Activated CD4-positive, alpha-beta T cell treated with anti-CD3 and anti-CD28 coated beads, Interleukin-2, amount 50 U/mL, for 24 hours (primary cell): ENCODE measurements around the gene FMO3.

Experiments used
- DNase-seq, 2 donors: peaks; one replicate each; pipeline ENCODE4 v3.0.0-alpha.2; 2020; ENCODE audit warnings: low read depth in 1 of 2, low spot score in 1 of 2

FMO3 gene

GRCh38 chr1:171115280-171115897, 24.7 kb downstream of the FMO3 start:
- no peak for DNase-seq

GRCh38 chr1:171116676-171117075, 26.0 kb downstream of the FMO3 start:
- no peak for DNase-seq

GRCh38 chr1:171117085-171117484, 26.4 kb downstream of the FMO3 start:
- DNase-seq = no peak

- DNase-seq = no peak
These were observed 28.9 kb downstream of the FMO3 start for GRCh38 chr1:171119648-171120047.

- no peak for DNase-seq
These were observed 31.6 kb downstream of the FMO3 start for GRCh38 chr1:171122299-171122698.

GRCh38 chr1:171122893-171123292, 32.2 kb downstream of the FMO3 start:
- DNase-seq = no peak

- no peak for DNase-seq
These were observed 35.8 kb downstream of the FMO3 start for GRCh38 chr1:171126504-171126903.

GRCh38 chr1:171127099-171127498, 36.4 kb downstream of the FMO3 start:
- DNase-seq = no peak

GRCh38 chr1:171127501-171127900, 36.8 kb downstream of the FMO3 start:
- DNase-seq = no peak

- DNase-seq = no peak
These were observed 37.8 kb downstream of the FMO3 start for GRCh38 chr1:171128463-171128862.

- no peak for DNase-seq
These were observed 43.7 kb downstream of the FMO3 start for GRCh38 chr1:171134204-171134923.

GRCh38 chr1:171137580-171137979, 46.9 kb downstream of the FMO3 start:
- no peak for DNase-seq

GRCh38 chr1:171138980-171139379, 48.3 kb downstream of the FMO3 start:
- DNase-seq = no peak

- DNase-seq = no peak
These were observed 49.2 kb downstream of the FMO3 start for GRCh38 chr1:171139890-171140289.

GRCh38 chr1:171140401-171140800, 49.7 kb downstream of the FMO3 start:
- no peak for DNase-seq

- no peak for DNase-seq
These were observed 50.4 kb downstream of the FMO3 start for GRCh38 chr1:171140956-171141687.

GRCh38 chr1:171141688-171142415, 51.1 kb downstream of the FMO3 start:
- no peak for DNase-seq

GRCh38 chr1:171142416-171143385, 52.0 kb downstream of the FMO3 start:
- DNase-seq = no peak

GRCh38 chr1:171150156-171150555, 59.5 kb downstream of the FMO3 start:
- no peak for DNase-seq

- no peak for DNase-seq
These were observed 61.8 kb downstream of the FMO3 start for GRCh38 chr1:171152549-171152948.
